ENCODE measurements around the gene ZNF445.

- TF ChIP-seq EZH2 (IDR thresholded peaks at IDR 0.05) = no peak
- no peak for TF ChIP-seq POLR2AphosphoS5 (IDR thresholded peaks at IDR 0.05; ENCODE audit: borderline replicate concordance, low read depth, low read length)
- no peak for TF ChIP-seq FOXP2 (optimal IDR thresholded peaks at IDR 0.05; ENCODE audit: control extremely low read depth, extremely low read length, insufficient read depth)
Observed at GRCh38 chr3:44454258-44454657, 23.2 kb downstream of the ZNF445 start.
